ENCODE data around the gene CKAP4. TPM values are rescaled to one million over a fixed set of nuclear protein-coding genes. Genes with fewer than 3 reads are reported as not detected.

Gene CKAP4
- total RNA-seq, 1 experiment from 2014 or later = 101 TPM

- CTCF ChIA-PET = interaction anchor here (1.9 kb wide), 1 partner anchor 53 kb away, joined by 6 read pairs; no protein-coding TSS in a partner anchor
- intact Hi-C loops (cut with micrococcal nuclease) = no loop called here
- Mint-ChIP-seq H3K4me3 (ENCODE audit: unreplicated experiment) (no peak overlapping the region), H3K4me1 (ENCODE audit: insufficient read depth, unreplicated experiment) (peaks cover 20% of the 10 kb centered on the region), H3K9me3 (ENCODE audit: unreplicated experiment) (no peaks in the 10 kb centered on the region), H3K27ac (ENCODE audit: low read depth, unreplicated experiment) (no peak overlapping the region), H3K36me3 (ENCODE audit: insufficient read depth, unreplicated experiment) (peaks cover 6% of the 10 kb centered on the region), H3K27me3 (ENCODE audit: insufficient read depth, unreplicated experiment) (no peaks in the 10 kb centered on the region)
- DNase-seq (ENCODE audit: unreplicated experiment) = no peak
- BruUV-seq (replicated peaks) = no TSS peak
- POLR2A ChIA-PET = interaction anchor here (6.0 kb wide), 1 partner anchor 10 kb away, joined by 52 read pairs; the partner anchor contains the start of gene TCP11L2
- no peak for TF ChIP-seq CTCF (IDR thresholded peaks at IDR 0.05; ENCODE audit: unreplicated experiment)
Observed at GRCh38 chr12:106292339-106292738, 44.5 kb upstream of the CKAP4 start.

DNA sequence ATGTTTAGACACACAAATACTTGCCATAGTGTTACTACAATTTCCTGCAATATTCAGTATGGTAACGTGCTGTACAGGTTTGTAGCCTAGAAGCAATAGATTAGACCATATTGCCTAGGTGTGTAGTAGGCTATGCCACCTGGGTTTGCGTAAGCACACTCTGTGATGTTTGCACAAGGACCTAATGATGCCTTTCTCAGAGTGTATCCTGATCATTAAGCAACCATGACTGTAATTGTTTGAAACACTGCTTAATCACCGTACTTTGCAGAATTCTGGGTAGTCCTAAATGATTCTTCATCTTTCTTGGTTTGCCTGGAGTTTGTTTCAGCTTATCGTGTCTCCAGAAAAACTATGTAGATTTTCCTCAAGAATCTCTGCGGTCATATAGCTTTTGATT is 43.5 kb upstream of the CKAP4 start:
- peak; percentile 62 for DNase-seq (ENCODE audit: unreplicated experiment)
- peaks cover 6% of the 10 kb centered on the region for H3K36me3 Mint-ChIP-seq (ENCODE audit: insufficient read depth, unreplicated experiment)
- no peak for TF ChIP-seq CTCF (IDR thresholded peaks at IDR 0.05; ENCODE audit: unreplicated experiment)
- ChIA-PET CTCF (interaction anchor here (0.6 to 1.4 kb wide), 5 partner anchors 9 to 120 kb away, joined by 3 to 8 read pairs (median 3); partner anchors contain the start of gene POLR3B), POLR2A (interaction anchor here (0.6 to 6.0 kb wide), 6 partner anchors 11 to 66 kb away, joined by 3 to 52 read pairs (median 4); partner anchors contain the start of genes POLR3B and TCP11L2)
- no peaks in the 10 kb centered on the region for H3K9me3 Mint-ChIP-seq (ENCODE audit: unreplicated experiment)
- no peak overlapping the region for H3K4me3 Mint-ChIP-seq (ENCODE audit: unreplicated experiment)
- no TSS peak for BruUV-seq (replicated peaks)
- H3K27ac Mint-ChIP-seq (ENCODE audit: low read depth, unreplicated experiment) = peak overlapping the region; percentile 46
- peaks cover 22% of the 10 kb centered on the region for H3K4me1 Mint-ChIP-seq (ENCODE audit: insufficient read depth, unreplicated experiment)
- intact Hi-C loops (cut with micrococcal nuclease) = no loop called here
- H3K27me3 Mint-ChIP-seq (ENCODE audit: insufficient read depth, unreplicated experiment) = no peaks in the 10 kb centered on the region

GRCh38 chr12:106290666-106291065 is 42.8 kb upstream of the CKAP4 start:
- H3K9me3 Mint-ChIP-seq (ENCODE audit: unreplicated experiment) = no peaks in the 10 kb centered on the region
- H3K36me3 Mint-ChIP-seq (ENCODE audit: insufficient read depth, unreplicated experiment) = peaks cover 6% of the 10 kb centered on the region
- no peak overlapping the region for H3K27ac Mint-ChIP-seq (ENCODE audit: low read depth, unreplicated experiment)
- no TSS peak for BruUV-seq (replicated peaks)
- H3K4me1 Mint-ChIP-seq (ENCODE audit: insufficient read depth, unreplicated experiment) = peaks cover 22% of the 10 kb centered on the region
- H3K4me3 Mint-ChIP-seq (ENCODE audit: unreplicated experiment) = no peak overlapping the region
- TF ChIP-seq CTCF (IDR thresholded peaks at IDR 0.05; ENCODE audit: unreplicated experiment) = no peak
- H3K27me3 Mint-ChIP-seq (ENCODE audit: insufficient read depth, unreplicated experiment) = no peaks in the 10 kb centered on the region
- intact Hi-C loops (cut with micrococcal nuclease) = no loop called here
- no peak for DNase-seq (ENCODE audit: unreplicated experiment)
- POLR2A ChIA-PET = interaction anchor here (0.5 to 6.0 kb wide), 6 partner anchors 8 to 78 kb away, joined by 3 to 52 read pairs (median 4); partner anchors contain the start of genes POLR3B and TCP11L2
- CTCF ChIA-PET = interaction anchor here (0.6 to 2.5 kb wide), 5 partner anchors 11 to 67 kb away, joined by 3 to 14 read pairs (median 4); partner anchors contain the start of genes POLR3B and TCP11L2

DNA sequence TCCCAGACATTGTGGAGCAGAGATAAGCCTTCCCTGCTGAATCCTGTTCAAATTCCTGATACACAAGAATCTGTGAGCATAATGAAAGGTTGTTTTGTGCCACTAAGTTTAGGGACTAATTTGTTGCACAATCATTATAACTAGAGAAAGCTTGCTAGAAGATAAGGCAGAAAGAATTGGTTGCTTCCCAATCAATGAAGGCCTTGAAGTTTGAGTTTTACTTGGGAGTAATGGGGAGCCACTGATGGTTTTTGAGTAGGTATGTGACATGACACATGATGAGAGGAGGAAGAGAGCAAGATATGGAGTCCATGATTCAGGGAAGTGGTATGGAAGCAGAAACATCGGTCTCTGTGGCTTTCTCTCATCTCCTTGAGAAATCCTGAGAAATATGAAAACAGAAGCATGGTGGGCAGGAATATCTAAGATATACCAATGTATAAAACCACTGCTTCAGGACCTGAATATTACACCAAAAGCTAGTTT is 41.4 kb upstream of the CKAP4 start:
- peaks cover 22% of the 10 kb centered on the region for H3K4me1 Mint-ChIP-seq (ENCODE audit: insufficient read depth, unreplicated experiment)
- intact Hi-C loops (cut with micrococcal nuclease) = no loop called here
- POLR2A ChIA-PET = interaction anchor here (0.7 to 6.0 kb wide), 10 partner anchors 8 to 156 kb away, joined by 3 to 52 read pairs (median 3); partner anchors contain the start of gene TCP11L2

More for the DNA sequence above, 41.4 kb upstream of the CKAP4 start:
- BruUV-seq (replicated peaks) = no TSS peak
- no peaks in the 10 kb centered on the region for H3K9me3 Mint-ChIP-seq (ENCODE audit: unreplicated experiment)
- no peak for DNase-seq (ENCODE audit: unreplicated experiment)
- no peaks in the 10 kb centered on the region for H3K27me3 Mint-ChIP-seq (ENCODE audit: insufficient read depth, unreplicated experiment)
- H3K36me3 Mint-ChIP-seq (ENCODE audit: insufficient read depth, unreplicated experiment) = no peaks in the 10 kb centered on the region
- CTCF ChIA-PET = interaction anchor here (0.5 to 2.5 kb wide), 7 partner anchors 13 to 155 kb away, joined by 3 to 14 read pairs (median 3); partner anchors contain the start of gene TCP11L2
- H3K4me3 Mint-ChIP-seq (ENCODE audit: unreplicated experiment) = no peak overlapping the region
- peak overlapping the region; percentile 95 for H3K27ac Mint-ChIP-seq (ENCODE audit: low read depth, unreplicated experiment)
- TF ChIP-seq CTCF (IDR thresholded peaks at IDR 0.05; ENCODE audit: unreplicated experiment) = no peak
